Vagina (tissue), 2 donors: Measurements from ENCODE around the gene SAC3D1. TPM values are rescaled to one million over a fixed set of nuclear protein-coding genes. Genes with fewer than 3 reads are reported as not detected.

ENCODE experiments used
- DNase-seq, 2 donors: peaks; one replicate each; pipeline ENCODE4 v3.0.0-alpha.2; 2017; ENCODE audit errors: extremely low spot score in 2 of 2
- H3K27ac ChIP-seq: fragments of 200-600 bp; sonication (generic); one replicate; pipeline ENCODE4 v1.5.1; 2019
- H3K27me3 ChIP-seq: fragments of 200-600 bp; sonication (generic); one replicate; pipeline ENCODE4 v1.5.1; 2019
- H3K36me3 ChIP-seq, 2 donors: fragments of 200-600 bp; sonication (generic); one replicate each; pipeline ENCODE4 v1.5.1; 2017 to 2019
- H3K4me1 ChIP-seq: fragments of 200-600 bp; sonication (generic); one replicate; pipeline ENCODE4 v1.5.1; 2019
- H3K4me3 ChIP-seq, 2 donors: fragments of 200-600 bp; sonication (generic); 1 replicate in 1 of 2; 2 replicates in 1 of 2; pipeline ENCODE4 v1.5.1; 2016 to 2019
- H3K9me3 ChIP-seq: fragments of 200-600 bp; sonication (generic); one replicate; pipeline ENCODE4 v1.5.1; 2019
- POLR2A ChIP-seq, 2 donors: fragments of 450-650 bp; IDR thresholded peaks; one replicate each; pipeline ENCODE4 v1.6.1; 2017; ENCODE audit warnings: antibody characterized with exemption in 2 of 2, mild to moderate bottlenecking in 2 of 2, moderate library complexity in 2 of 2
- POLR2AphosphoS5 ChIP-seq, 2 donors: sonication (generic); formaldehyde crosslinking; IDR thresholded peaks; one replicate each; pipeline ENCODE4 v1.9.0; 2017; ENCODE audit warnings: antibody characterized with exemption in 2 of 2, mild to moderate bottlenecking in 2 of 2, low read depth in 1 of 2; ENCODE audit not compliant: insufficient read depth in 1 of 2
- intact Hi-C: fragments of 100-400 bp; cut with DNase I; formaldehyde crosslinking; loops from one replicate; pipeline ENCODE4 v1.15.1; 2023
- total RNA-seq: library from RNA; depleted of rRNA; stranded (reverse); fragments of >200 nt; gene quantifications from one replicate; pipeline ENCODE4 v1.2.3, GENCODE V29; 2016
- TF ChIP-seq, protein P1 (sequence below), 3 experiments: fragments of 450-650 bp in 2 of 3; fragments of 200-600 bp in 1 of 3; sonication (generic) in 1 of 3; IDR thresholded peaks; one replicate each; pipeline ENCODE4 v1.5.1; 2017 to 2019; ENCODE audit warnings: antibody characterized with exemption in 3 of 3, mild to moderate bottlenecking in 2 of 3, moderate library complexity in 2 of 3

SAC3D1 gene
- total RNA-seq, 1 donor from 2014 or later: 11.8 TPM

DNA sequence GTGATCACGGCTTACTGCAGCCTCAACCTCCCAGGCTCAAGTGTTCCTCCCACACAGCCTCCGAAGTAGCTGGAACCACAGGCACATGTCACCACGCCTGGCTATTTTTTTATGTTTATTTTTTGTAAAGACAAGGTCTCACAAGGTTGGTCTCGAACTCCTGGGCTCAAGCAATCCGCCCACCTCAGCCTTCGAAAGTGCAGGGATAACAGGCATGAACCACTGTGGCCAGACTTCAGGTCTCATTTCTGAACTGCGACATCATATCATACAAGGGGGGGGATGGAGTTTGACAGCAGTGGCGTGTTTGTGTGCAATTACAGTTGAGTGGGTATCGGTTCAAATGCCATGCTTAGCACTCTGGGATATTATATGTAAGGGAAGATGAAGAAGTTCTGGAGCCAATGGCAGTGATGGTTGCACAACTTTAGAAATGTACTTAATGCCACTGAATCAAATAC is 10.4 kb downstream of the SAC3D1 start:
- no peak for DNase-seq
- Histone ChIP-seq H3K27me3 (no peaks in the 10 kb centered on the region), H3K4me3 (no peak overlapping the region), H3K4me1 (peaks cover 19% of the 10 kb centered on the region), H3K9me3 (no peaks in the 10 kb centered on the region), H3K27ac (no peak overlapping the region), H3K36me3 (no peaks in the 10 kb centered on the region)
- intact Hi-C loops: no loop called here
- no peak for TF ChIP-seq POLR2AphosphoS5 (IDR thresholded peaks at IDR 0.05; ENCODE audit: insufficient read depth in 1 of 2, low read depth in 1 of 2)
- TF ChIP-seq, protein P1, sequence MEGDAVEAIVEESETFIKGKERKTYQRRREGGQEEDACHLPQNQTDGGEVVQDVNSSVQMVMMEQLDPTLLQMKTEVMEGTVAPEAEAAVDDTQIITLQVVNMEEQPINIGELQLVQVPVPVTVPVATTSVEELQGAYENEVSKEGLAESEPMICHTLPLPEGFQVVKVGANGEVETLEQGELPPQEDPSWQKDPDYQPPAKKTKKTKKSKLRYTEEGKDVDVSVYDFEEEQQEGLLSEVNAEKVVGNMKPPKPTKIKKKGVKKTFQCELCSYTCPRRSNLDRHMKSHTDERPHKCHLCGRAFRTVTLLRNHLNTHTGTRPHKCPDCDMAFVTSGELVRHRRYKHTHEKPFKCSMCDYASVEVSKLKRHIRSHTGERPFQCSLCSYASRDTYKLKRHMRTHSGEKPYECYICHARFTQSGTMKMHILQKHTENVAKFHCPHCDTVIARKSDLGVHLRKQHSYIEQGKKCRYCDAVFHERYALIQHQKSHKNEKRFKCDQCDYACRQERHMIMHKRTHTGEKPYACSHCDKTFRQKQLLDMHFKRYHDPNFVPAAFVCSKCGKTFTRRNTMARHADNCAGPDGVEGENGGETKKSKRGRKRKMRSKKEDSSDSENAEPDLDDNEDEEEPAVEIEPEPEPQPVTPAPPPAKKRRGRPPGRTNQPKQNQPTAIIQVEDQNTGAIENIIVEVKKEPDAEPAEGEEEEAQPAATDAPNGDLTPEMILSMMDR (IDR thresholded peaks at IDR 0.05): no peak
- no peak for TF ChIP-seq POLR2A (IDR thresholded peaks at IDR 0.05)

DNA sequence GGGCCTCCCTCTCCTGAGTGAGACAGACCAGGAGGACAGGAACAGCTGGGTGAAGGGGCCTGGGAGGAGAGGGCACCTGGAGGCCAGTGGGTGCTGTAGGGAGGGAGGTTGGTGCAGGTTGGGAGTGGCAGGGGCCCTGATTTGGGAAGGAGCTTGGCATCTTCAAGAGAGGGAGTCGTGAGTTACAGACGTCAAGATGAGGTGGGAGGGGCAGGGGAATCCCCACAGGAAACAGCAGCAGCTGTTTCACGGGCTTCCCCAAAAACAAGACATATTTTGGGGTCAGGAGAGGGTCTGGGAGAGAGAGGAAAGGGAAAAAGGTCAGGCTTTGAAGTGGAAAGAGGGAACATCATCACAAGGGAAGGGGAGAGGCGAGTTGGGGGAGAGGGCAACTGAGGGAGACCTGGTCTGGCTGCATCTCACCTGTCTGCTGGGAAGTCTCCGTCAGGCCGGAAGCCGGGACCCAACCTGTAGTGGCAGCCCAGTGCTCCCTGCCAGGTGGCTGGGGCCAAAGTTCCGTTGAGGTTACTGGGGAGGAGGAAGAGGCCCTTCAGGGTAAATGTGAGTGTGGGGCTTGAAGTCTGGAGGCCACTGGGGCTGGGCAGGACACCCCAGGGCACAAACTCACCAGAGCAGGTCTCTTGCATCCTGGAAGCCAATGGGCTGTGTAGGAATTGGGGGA is 13.0 kb downstream of the SAC3D1 start:
- Histone ChIP-seq H3K4me3 (no peak overlapping the region), H3K27ac (no peak overlapping the region), H3K27me3 (no peaks in the 10 kb centered on the region), H3K9me3 (no peaks in the 10 kb centered on the region), H3K36me3 (no peaks in the 10 kb centered on the region), H3K4me1 (no peaks in the 10 kb centered on the region)
- intact Hi-C loops: no loop called here
- TF ChIP-seq POLR2A (IDR thresholded peaks at IDR 0.05): no peak
- TF ChIP-seq, protein P1 (IDR thresholded peaks at IDR 0.05): no peak
- no peak for TF ChIP-seq POLR2AphosphoS5 (IDR thresholded peaks at IDR 0.05; ENCODE audit: insufficient read depth in 1 of 2, low read depth in 1 of 2)
- DNase-seq: no peak

DNA sequence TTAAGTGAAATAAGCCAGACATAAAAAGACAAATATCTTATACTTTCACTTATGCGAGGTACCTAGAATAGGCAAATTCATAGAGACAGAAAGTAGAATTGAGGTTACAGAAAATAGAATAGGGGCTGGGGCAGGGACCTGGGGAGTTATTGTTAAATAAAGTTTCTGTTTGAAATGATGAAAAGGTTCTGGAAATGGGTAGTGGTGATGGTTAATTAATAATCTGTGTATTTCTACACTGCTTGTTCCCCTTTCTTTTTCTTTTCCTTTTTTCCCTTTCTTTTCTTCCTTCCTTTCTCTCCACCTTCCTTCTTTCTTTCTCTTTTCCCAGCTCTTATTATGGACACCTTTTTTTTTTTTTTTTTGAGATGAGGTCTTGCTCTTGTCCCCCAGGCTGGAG is 14.5 kb downstream of the SAC3D1 start:
- TF ChIP-seq, protein P1 (IDR thresholded peaks at IDR 0.05): no peak
- TF ChIP-seq POLR2AphosphoS5 (IDR thresholded peaks at IDR 0.05; ENCODE audit: insufficient read depth in 1 of 2, low read depth in 1 of 2) (no peak), POLR2A (IDR thresholded peaks at IDR 0.05) (no peak)
- Histone ChIP-seq H3K27me3 (no peaks in the 10 kb centered on the region), H3K4me1 (no peaks in the 10 kb centered on the region), H3K9me3 (no peaks in the 10 kb centered on the region), H3K27ac (no peak overlapping the region), H3K36me3 (no peaks in the 10 kb centered on the region), H3K4me3 (no peak overlapping the region)
- DNase-seq: no peak
- intact Hi-C loops: no loop called here

DNA sequence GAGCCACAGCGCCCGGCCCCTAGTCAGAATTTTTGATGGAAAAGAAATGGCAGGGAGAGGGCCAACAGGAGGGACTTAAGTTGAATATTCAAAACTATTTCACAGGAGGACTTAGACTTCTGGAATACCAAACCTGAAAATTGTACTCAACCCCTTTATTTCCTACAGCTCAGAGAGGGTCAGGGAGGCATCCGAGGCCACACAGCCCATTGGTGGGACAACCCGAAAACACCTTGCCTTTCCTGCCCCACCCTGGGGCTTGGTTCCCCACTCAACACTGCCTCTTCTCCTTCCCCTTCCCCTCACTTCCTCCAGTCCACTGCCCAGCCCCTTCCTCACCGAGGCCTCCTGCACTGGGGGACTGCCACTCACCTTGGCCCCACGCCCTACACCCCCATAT is 16.0 kb downstream of the SAC3D1 start:
- Histone ChIP-seq H3K9me3 (no peaks in the 10 kb centered on the region), H3K27ac (no peak overlapping the region), H3K4me1 (no peaks in the 10 kb centered on the region), H3K27me3 (no peaks in the 10 kb centered on the region), H3K36me3 (no peaks in the 10 kb centered on the region), H3K4me3 (no peak overlapping the region)
- intact Hi-C loops: no loop called here
- DNase-seq: no peak
- TF ChIP-seq POLR2A (IDR thresholded peaks at IDR 0.05) (no peak), POLR2AphosphoS5 (IDR thresholded peaks at IDR 0.05; ENCODE audit: insufficient read depth in 1 of 2, low read depth in 1 of 2) (no peak)
- TF ChIP-seq, protein P1 (IDR thresholded peaks at IDR 0.05): no peak

DNA sequence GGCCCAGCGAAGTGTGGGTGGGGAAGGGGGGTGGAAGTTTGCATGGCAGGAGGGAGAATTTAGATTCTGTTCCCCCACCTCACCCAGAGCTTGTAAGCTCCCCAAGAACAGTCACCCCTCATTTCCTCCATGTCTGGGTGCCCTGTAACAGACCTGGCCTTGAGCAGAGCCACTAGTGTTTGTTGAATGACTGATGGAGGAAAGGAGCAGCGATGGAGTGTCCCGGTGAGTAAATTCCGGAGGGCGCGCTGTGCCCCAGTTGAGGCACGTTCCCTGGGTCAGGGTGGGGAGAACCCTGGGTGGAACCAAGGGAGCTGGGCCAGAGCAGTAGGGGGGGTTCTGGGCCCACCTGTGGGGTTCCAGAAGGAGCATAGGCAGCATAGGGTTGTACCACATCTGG is 16.5 kb downstream of the SAC3D1 start:
- no peaks in the 10 kb centered on the region for H3K9me3 ChIP-seq
- no peak overlapping the region for H3K4me3 ChIP-seq
- no peak for DNase-seq
- no peaks in the 10 kb centered on the region for H3K4me1 ChIP-seq
- intact Hi-C loops: no loop called here
- H3K36me3 ChIP-seq: no peaks in the 10 kb centered on the region
- H3K27me3 ChIP-seq: no peaks in the 10 kb centered on the region
- TF ChIP-seq POLR2A (IDR thresholded peaks at IDR 0.05) (no peak), POLR2AphosphoS5 (IDR thresholded peaks at IDR 0.05; ENCODE audit: insufficient read depth in 1 of 2, low read depth in 1 of 2) (no peak)
- TF ChIP-seq, protein P1 (IDR thresholded peaks at IDR 0.05): no peak
- no peak overlapping the region for H3K27ac ChIP-seq
